GM19351 (cell line): ENCODE measurements around the gene ENOX1.
"Not testable (repeated sequence)": the region's sequence is repeated elsewhere in the genome, so short reads cannot be mapped to it uniquely, and the experiment has no call there.

Experiments
- ATAC-seq: cut with Tn5 transposase; IDR thresholded peaks from one replicate; pipeline ENCODE4 v1.9.1; 2021; ENCODE audit warnings: mild to moderate bottlenecking, moderate library complexity; ENCODE audit not compliant: unreplicated experiment

Gene ENOX1

GRCh38 chr13:43363156-43363953 is 423.4 kb downstream of the ENOX1 start:
- no peak for ATAC-seq

- ATAC-seq = no peak
Measured at GRCh38 chr13:43362556-43362955, 424.2 kb downstream of the ENOX1 start.

GRCh38 chr13:43360892-43361610 is 425.7 kb downstream of the ENOX1 start:
- ATAC-seq = no peak

GRCh38 chr13:43360171-43360570 is 426.6 kb downstream of the ENOX1 start:
- no peak for ATAC-seq

- no peak for ATAC-seq
Measured at GRCh38 chr13:43359536-43359935, 427.2 kb downstream of the ENOX1 start.

GRCh38 chr13:43357564-43357963 is 429.2 kb downstream of the ENOX1 start:
- ATAC-seq = no peak

- ATAC-seq = no peak
Measured at GRCh38 chr13:43356567-43356966, 430.2 kb downstream of the ENOX1 start.

GRCh38 chr13:43355774-43356173 is 431.0 kb downstream of the ENOX1 start:
- ATAC-seq = no peak

GRCh38 chr13:43354153-43354945 is 432.4 kb downstream of the ENOX1 start:
- ATAC-seq = no peak

- ATAC-seq = no peak
Measured at GRCh38 chr13:43353631-43354030, 433.1 kb downstream of the ENOX1 start.

GRCh38 chr13:43351612-43352011 is 435.2 kb downstream of the ENOX1 start:
- not testable (repeated sequence) for ATAC-seq

GRCh38 chr13:43348397-43348796 is 438.4 kb downstream of the ENOX1 start:
- ATAC-seq = no peak

- ATAC-seq = no peak
Measured at GRCh38 chr13:43347877-43348276, 438.9 kb downstream of the ENOX1 start.

- no peak for ATAC-seq
Measured at GRCh38 chr13:43346427-43346826, 440.3 kb downstream of the ENOX1 start.

- ATAC-seq = no peak
Measured at GRCh38 chr13:43343645-43344044, 443.1 kb downstream of the ENOX1 start.

GRCh38 chr13:43339805-43340550 is 446.8 kb downstream of the ENOX1 start:
- no peak for ATAC-seq

GRCh38 chr13:43339145-43339804 is 447.5 kb downstream of the ENOX1 start:
- ATAC-seq = no peak

GRCh38 chr13:43335764-43336163 is 451.0 kb downstream of the ENOX1 start:
- no peak for ATAC-seq

- ATAC-seq = no peak
Measured at GRCh38 chr13:43333176-43333575, 453.6 kb downstream of the ENOX1 start.

- ATAC-seq = no peak
Measured at GRCh38 chr13:43331672-43332071, 455.1 kb downstream of the ENOX1 start.
